ENCODE measurements around the gene DLGAP4. TPM values are rescaled to one million over a fixed set of nuclear protein-coding genes. Genes with fewer than 3 reads are reported as not detected.
"Not testable (repeated sequence)": the region's sequence is repeated elsewhere in the genome, so short reads cannot be mapped to it uniquely, and the experiment has no call there.

The DLGAP4 gene
- polyA plus RNA-seq, 4 donors: 45.2 to 78.3 (median 64.8) TPM

DNA sequence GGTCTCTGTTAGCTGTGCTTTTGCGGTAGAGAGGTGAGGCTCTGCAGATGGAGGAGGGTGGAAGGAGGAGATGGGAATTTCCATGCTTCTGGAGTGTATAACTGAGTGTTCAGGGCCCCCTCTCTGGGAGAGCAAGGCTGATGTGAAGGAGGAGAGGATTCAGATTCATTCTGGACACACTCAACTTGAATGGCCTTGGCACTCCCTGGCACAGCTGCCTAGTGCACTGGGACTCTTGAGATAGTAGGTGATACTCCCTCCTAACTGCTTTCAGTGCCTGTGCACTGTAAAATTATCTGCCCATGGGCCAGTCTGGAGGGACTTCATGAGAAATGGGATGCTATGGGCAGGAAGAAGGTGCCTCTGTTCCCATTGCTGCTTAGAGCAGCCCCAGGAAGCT lies 180.9 kb downstream of the DLGAP4 start:
- no peak for DNase-seq (ENCODE audit: low read depth in 4 of 4, low spot score in 2 of 4)

DNA sequence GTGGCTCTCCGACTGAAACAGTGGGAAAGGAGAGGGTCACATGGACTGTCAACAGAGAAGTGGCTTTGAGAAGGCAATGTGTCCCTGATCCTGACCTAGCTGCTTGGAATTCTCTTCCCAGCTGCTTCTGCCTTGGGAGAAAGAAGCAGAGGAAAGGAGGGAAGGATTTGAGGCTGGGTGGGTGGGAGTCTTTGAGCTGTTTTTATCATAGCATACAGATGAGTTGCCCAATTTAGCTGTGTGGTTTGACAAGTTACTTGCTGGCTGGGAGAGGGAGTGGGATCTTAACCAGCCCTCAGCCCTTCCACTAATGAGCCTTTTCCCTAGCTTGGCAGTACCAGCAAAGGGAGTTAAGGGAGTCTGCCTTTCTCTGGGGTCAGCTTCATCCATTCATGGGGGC lies 184.1 kb downstream of the DLGAP4 start:
- DNase-seq (ENCODE audit: low read depth in 4 of 4, low spot score in 2 of 4): no peak

DNA sequence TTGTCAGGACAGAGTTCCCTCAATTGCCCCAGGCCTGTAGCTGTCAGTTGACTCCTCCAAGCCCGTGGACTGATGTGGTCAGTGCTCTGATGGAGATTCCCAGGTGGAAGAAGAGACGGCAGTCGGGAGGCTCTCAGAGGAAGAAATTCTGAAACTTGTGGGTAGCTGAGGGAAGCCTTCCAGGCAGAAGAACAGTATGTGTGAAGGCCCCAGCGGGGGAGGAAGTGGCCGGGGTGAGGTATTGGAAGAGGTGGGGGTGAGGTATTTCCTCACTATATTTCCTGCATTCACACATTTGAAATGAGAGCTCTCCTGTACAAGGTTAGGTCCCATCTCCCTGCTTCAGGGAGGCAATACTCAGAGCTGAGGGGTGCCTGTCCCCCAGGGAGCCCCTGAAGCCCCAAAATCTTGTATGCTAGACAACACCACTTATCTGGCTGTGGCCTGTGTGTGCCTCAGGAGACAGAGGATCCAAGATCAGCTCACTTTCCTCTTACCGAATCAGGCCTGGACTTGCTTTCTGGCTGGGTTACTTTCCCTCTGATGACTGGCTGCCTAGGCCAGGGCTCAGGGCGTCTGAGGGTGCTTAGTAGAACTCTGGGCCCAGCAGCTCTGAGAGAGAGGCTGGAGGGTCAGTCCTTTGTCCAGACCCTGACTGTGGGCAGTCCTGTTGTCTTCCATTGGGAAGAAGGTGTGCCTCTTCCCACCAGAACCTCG lies 185.9 kb downstream of the DLGAP4 start:
- DNase-seq (ENCODE audit: low read depth in 4 of 4, low spot score in 2 of 4): no peak

DNA sequence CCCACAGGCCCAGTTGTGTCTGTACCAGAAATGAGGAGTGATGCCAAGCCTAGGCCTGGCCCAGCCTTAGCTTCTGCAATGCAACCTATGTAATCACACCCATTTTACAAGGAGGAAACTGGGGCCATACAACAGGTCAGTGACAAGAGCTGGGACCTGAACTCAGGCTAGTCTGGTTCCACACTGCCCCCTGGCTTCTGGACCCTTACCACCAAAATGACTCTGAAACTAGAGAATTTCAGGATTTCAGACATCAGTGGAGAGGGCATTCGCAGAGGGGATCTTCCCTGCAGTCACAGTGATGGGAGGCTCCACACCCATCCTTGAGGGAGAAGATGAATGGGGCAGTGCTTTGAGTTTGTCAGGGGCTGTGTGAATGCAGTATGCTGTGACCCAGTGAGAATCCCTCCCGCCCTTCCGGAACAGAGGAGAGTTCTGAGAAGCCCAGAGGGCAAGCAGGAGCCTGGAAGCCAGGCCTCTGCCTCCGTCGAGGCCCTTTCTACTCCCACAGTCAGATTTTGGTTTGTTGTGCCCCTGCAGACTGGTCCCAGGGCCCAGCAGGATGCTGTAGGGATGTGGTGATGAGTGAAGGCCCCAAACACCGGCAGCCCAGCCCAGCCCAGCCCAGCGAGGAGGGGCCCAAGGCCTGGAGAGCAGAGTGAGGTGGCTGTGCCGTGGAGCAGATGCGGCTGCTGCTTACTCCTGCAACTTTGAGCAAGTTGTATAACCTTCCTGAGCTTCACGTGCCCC lies 187.1 kb downstream of the DLGAP4 start:
- DNase-seq (ENCODE audit: low read depth in 4 of 4, low spot score in 2 of 4): no peak

DNA sequence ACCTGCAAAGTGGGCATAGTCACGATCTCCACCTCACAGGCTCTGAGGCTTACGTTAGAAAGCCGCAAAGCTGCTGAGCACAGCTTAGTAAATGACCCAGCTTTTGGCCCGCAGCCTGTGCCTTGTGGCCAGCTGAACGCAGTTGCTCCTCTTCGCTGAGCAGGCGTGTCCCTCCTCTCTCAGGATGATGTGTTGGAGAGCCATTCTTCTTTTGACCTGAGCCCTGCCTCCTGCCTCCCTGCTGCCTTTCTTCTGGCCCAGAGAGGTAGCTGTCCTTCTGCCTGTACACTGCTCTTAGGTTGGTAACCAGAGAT lies 187.6 kb downstream of the DLGAP4 start:
- DNase-seq (ENCODE audit: low read depth in 4 of 4, low spot score in 2 of 4): no peak

DNA sequence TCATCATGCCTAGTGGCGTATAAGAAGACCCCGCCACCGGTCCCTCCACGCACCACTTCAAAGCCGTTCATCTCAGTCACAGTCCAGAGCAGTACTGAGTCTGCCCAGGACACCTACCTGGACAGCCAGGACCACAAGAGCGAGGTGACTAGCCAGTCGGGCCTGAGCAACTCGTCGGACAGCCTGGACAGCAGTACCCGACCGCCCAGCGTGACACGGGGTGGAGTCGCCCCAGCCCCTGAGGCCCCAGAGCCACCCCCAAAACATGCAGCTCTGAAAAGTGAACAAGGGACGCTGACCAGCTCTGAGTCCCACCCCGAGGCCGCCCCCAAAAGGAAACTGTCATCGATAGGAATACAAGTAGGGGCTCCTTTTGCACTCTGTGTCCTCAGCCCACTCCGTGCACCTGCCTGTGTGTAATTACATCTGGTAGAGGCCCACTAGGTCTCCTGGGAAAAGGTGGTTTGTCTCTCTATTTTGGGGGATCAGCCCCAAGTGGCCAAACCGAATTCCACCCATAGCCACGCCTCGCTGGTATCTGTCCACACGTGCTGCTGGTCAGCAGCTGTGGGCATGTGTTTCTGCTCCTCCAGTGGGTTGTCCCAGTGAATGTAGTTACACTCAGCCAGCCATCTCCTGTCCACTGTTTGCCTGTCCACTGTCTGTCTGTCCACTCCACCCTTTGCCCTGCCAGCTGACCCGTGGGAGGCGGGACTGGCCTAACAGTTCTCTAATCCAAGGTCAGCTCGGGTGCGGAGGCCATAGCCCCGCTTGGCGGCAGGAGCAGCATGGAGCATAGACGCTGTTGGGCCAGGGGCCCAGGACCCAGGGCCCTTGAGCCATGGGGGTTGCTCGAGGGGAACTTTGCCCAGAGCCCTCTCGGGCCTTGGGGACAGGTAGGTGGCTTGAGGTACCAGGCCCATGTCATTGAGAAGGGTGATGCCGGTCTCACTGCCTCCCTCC lies 190.8 kb downstream of the DLGAP4 start:
- DNase-seq (ENCODE audit: low read depth in 4 of 4, low spot score in 2 of 4): no peak

DNA sequence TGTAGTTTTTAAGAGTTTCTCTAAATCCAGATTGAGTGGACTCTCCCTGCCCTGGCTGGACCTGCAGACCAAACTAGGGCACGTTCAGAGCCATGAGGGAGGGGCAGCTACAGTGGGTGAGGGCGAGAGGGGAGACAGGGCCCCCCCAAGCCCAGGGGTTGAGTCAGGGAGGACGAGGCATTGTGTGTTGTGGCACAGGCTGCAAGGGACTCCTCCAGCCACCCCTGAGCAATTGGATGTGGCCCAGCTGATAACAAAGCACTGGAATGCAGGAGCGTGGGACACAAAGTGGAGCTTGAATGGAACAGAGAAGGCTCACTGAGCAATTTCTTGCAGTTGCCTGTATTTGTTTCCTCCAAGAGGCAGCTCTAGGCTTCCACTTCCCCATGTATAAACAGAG lies 191.7 kb downstream of the DLGAP4 start:
- DNase-seq (ENCODE audit: low read depth in 4 of 4, low spot score in 2 of 4): no peak

DNA sequence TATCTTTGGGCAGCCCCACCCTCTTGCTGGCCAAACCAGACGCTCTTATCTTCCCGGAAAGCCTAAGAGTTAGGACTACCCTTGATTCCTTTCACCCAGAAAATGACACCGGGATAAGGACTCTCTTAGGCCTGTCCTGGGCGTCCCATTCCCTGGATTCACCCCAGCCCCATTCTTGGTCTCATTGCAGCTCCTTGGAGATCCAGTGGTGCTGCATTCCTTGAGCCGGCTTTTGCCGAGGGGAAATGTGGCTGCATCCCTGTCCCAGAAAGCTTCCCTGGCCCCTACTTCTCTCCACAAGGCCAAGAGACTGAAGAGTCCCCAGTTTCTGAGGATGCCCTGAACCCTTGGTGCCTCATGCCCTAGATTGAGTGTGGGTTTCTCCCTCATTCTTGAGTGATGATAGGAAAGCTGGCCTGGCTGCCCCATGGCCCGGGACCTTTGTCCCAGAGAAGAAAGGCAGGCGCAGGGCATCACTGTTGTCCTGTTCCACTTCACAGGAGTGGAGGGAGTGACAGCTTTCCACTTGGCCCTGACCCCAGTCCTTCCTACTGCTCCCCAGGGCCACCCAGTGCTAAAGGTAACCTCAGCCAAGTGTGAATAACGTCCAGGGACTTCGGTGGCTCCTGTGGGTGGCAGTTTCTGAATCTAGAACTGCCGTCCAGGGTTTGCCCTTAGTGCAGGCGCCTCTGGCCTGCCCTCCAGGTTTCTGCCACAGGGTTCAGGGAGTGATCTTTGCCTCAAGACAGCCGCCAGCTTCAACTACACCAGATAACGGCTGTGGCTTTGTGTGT lies 192.4 kb downstream of the DLGAP4 start:
- no peak for DNase-seq (ENCODE audit: low read depth in 4 of 4, low spot score in 2 of 4)

DNA sequence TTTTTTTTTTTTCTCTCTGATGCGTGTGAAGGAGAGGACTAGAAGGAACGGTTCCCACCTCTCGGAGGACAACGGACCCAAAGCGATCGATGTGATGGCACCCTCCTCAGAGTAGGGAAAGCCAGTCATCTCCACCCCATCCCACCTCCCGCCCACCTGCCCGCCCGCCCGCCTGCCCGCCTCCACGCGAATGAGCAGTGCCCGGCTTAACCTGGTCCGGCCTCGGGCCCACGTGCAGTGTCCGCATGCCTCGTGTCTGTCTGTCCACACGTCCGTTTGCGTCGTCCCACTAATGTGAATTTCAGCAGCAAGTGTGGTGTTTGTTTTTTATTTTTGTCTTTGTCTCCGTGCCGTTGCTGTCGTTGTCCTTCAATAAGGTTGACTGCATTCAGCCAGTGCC lies 193.1 kb downstream of the DLGAP4 start:
- DNase-seq (ENCODE audit: low read depth in 4 of 4, low spot score in 2 of 4): no peak

DNA sequence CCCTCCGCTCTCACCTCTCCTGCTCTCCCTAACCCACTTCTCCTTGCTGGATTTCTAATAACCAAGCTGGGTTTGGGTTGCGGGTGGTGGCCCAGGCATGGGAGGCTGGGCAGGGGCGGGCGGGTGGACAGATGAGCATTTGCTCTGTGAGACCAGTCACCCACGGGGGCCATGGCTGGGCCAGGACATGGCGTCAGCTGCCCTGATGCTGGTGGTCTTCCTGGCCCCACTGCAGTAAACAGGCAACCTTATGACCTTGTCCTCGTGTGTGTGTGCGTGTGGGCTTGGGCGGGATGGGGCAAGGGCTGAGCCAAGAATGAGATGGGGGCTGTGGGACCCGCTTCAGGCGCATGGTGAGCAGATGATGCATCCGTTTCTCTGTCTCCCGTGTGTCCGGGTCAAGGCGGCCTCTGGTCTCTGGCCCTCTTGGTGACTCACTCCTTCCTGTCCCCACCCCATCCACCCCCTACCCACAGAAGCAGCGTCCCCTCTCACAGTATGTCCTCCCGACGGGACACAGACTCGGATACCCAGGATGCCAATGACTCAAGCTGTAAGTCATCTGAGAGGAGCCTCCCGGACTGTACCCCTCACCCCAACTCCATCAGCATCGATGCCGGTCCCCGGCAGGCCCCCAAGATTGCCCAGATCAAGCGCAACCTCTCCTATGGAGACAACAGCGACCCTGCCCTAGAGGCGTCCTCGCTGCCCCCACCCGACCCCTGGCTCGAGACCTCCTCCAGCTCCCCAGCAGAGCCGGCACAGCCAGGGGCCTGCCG lies 193.8 kb downstream of the DLGAP4 start:
- DNase-seq (ENCODE audit: low read depth in 4 of 4, low spot score in 2 of 4): no peak

DNA sequence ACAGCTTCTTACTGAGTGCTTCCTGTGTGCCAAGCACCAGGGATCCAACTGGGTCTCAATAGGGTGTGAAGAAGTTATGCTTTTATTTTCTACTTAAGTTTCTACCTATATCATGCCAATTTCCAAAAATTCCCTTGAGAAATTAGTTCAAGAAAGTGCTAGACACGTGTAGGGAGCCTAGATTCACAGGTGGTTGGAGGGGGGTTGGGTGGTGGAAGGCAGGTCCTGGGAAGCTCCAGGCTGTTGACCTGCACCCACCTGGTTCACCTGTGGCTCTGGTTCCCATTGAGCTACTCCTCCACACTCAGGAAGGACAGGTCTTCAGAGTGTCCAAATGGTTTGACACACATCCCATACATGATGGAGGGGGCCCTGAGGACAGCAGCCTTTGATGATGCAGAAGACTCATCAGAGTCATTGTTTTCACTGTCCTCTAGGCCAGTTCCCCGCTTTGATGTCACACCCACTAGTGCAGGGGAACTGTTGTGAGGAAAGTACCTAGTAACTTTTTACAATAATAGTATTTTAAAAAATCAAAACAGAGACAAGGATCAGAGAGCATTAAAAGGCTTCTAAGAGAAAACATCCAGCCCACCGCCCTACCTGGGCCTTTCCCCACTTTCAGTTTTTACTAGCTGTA lies 195.3 kb downstream of the DLGAP4 start:
- no peak for DNase-seq (ENCODE audit: low read depth in 4 of 4, low spot score in 2 of 4)

DNA sequence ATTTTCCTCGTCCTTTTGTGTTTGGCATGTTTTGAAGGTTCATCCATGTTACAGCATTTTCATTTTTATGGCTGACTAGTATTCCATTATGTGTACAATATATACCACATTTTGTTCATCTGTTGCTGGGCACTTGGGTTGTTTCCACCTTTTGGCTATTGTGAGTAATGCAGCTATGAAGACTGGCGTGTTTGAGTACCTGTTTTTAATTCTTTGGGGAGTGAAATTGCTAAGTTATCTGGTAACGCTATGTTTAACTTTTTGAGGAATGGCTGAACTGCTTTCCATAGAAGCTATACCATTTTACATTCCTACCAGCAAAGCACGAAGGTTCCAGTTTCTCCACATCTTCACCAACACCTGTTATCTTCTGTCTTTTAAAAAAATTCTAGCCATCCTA lies 198.2 kb downstream of the DLGAP4 start:
- no peak for DNase-seq (ENCODE audit: low read depth in 4 of 4, low spot score in 2 of 4)

DNA sequence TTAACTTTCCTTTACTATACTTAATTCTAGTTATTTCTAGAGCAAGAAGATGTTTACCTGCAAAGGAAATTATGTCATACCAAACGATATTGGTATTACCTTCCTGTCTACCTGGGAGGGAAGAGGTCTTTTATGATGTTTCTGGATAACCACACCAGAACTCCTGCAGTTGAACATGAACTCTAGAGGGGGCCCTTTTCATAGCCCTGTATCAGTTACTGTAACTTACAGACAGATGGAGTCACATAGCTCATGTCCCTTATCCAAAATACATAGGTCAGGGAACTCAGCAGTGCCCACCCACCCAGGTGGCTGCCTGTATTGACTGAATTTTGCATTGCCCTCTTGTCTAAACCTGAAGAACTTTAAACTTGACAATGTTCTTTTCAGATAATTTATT lies 200.1 kb downstream of the DLGAP4 start:
- DNase-seq (ENCODE audit: low read depth in 4 of 4, low spot score in 2 of 4): no peak

DNA sequence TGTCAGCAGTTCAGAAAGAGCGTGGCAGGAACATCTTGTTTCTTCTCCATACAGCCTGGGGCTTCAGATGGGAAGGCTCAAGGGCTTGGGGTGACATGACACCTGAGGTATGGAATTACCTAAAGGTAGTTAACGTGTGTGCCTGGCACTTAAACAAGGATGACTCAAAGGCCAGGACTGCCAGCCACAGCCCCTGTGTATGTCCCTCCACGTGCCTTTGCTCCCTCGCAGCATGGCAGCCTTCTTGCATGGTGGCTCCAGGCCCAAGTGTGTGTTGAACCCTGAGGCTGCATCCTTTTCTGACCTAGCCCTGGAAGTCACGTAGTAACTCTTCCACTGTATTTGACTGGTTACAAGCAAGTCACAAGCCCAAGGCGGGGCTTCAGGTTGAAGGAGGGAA lies 201.6 kb downstream of the DLGAP4 start:
- no peak for DNase-seq (ENCODE audit: low read depth in 4 of 4, low spot score in 2 of 4)

DNA sequence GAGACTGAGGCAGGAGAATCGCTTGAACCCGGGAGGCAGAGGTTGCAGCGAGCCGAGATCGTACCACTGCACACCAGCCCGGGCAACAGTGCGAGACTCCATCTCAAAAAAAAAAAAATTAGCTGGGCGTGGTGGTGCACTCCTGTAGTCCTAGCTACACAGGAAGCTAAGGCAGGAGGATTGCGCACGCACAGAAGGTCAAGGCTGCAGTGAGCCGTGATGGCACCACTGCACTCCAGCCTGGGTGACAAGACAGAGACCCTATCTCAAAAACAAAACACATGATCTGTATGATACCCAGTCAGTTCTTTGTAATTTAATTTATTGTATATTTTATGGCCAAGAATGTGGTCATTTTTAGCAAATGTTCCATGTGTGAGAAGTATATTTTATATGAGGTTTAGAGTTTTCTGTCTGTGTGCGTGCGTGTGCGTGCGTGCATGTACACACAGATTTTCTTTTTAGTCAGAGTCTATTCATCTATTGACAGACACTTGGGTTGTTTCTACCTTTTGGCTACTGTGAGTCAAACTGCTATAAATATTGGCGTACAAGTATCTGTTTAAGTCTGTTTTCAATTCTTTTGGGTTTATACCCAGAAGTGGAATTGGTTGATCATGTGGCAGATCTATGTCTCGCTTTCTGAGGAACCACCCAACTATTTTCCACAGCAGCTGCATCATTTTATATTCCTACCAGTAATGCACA lies 213.0 kb downstream of the DLGAP4 start:
- DNase-seq (ENCODE audit: low read depth in 4 of 4, low spot score in 2 of 4): no peak

DNA sequence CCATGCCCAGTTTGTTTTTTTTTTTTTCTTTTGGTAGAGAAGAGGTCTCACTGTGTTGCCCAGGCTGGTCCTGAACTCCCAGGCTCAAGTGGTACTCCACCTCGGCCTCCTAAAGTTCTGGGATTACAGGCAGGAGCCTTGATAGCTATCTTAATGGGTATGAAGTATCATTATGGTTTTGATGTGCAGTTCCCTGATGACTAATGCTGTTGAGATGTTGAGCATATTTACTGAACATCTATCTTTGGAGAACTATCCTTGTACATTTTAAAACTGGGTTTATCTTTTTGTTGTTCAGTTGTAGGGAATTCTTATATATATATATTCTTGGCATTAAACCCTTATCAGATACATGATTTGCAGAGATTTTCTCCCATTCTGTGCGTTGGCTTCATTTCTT lies 213.8 kb downstream of the DLGAP4 start:
- DNase-seq (ENCODE audit: low read depth in 4 of 4, low spot score in 2 of 4): no peak

DNA sequence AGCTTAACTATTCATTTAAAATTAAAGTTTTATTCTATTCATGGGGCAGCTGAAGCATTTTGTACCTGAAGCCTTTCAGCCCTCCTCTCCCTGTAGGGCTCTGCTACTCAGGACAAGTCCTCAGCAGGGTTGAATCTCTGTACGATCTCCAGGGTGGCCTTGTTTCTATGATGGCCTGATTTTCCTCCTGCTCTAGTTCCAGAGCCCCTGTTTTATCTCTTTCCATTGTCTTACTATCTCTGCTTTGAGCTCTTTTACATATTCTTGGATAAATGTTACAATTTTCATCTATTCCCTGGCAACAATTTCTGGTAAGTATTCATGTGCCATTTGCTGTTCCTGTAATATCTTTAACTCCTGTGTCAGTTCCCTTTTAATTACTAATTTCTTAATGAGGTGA lies 215.4 kb downstream of the DLGAP4 start:
- no peak for DNase-seq (ENCODE audit: low read depth in 4 of 4, low spot score in 2 of 4)

DNA sequence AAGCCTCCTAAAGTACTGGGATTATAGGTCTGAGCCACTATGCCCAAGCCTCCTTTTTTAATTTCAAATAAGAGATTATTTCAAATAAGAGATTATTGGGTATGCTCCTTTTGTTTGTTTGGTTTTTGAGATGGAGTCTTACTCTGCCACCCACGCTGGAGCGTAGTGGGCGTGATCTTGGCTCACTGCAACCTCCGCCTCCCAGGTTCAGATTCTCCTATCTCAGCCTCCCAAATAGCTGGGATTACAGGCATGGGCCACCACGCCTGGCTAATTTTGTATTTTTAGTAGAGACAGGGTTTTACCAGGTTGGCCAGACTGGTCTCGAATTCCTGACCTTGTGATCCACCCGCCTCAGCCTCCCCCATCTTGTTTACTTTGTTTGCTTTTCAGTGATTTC lies 216.3 kb downstream of the DLGAP4 start:
- not testable (repeated sequence) for DNase-seq (ENCODE audit: low read depth in 4 of 4, low spot score in 2 of 4)

DNA sequence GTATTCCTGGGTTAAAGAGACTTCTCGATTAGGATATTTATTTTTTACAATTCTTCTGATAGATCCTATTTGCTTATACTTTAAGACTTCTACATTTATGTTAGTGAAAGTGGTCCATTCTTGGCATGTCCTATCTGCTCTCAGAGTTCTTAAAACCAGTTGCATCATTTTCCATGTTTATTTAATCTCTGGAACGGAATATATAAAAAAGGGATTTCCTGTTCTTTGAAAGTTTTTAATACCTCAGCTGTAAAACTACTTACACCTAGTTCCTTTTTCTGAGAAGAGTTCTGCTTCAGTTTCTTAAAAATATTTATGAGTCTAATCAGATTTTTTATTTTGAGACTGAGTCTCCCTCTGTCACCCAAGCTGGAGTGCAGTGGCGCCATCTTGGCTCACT lies 217.2 kb downstream of the DLGAP4 start:
- DNase-seq (ENCODE audit: low read depth in 4 of 4, low spot score in 2 of 4): no peak

Data from left renal cortex interstitium (tissue), 4 donors.